Measurements from ENCODE around the gene TIAM2.

Gene TIAM2

GRCh38 chr6:155235087-155235486, 240.0 kb downstream of the TIAM2 start:
- Histone ChIP-seq H3K4me2 (no peak overlapping the region), H4K20me1 (ENCODE audit: insufficient read depth) (no peaks in the 10 kb centered on the region), H3K79me2 (ENCODE audit: insufficient read depth, low read depth) (no peaks in the 10 kb centered on the region), H3K4me3 (IDR thresholded peaks at IDR 0.05; ENCODE audit: insufficient read depth, low read depth, low read length) (no peak overlapping the region), H3K4me1 (ENCODE audit: low read depth, poor library complexity, severe bottlenecking) (no peaks in the 10 kb centered on the region), H3K36me3 (ENCODE audit: insufficient read depth) (no peaks in the 10 kb centered on the region), H3K9ac (no peak overlapping the region), H3K27me3 (ENCODE audit: insufficient read depth, low read depth) (no peaks in the 10 kb centered on the region), H2AFZ (ENCODE audit: low read depth) (no peak overlapping the region), H3K27ac (no peak overlapping the region)
- no peak for TF ChIP-seq CTCF (conservative IDR thresholded peaks at IDR 0.05; ENCODE audit: low read depth, low read length)

- Histone ChIP-seq H4K20me1 (ENCODE audit: insufficient read depth) (no peaks in the 10 kb centered on the region), H3K4me1 (ENCODE audit: low read depth, poor library complexity, severe bottlenecking) (no peaks in the 10 kb centered on the region), H3K79me2 (ENCODE audit: insufficient read depth, low read depth) (no peaks in the 10 kb centered on the region), H3K4me3 (IDR thresholded peaks at IDR 0.05; ENCODE audit: insufficient read depth, low read depth, low read length) (no peak overlapping the region), H3K9ac (no peak overlapping the region), H3K4me2 (no peak overlapping the region), H3K27ac (no peak overlapping the region), H3K27me3 (ENCODE audit: insufficient read depth, low read depth) (no peaks in the 10 kb centered on the region), H2AFZ (ENCODE audit: low read depth) (no peak overlapping the region), H3K36me3 (ENCODE audit: insufficient read depth) (no peaks in the 10 kb centered on the region)
- TF ChIP-seq CTCF (conservative IDR thresholded peaks at IDR 0.05; ENCODE audit: low read depth, low read length) = no peak
Observed at GRCh38 chr6:155237613-155238012, 242.5 kb downstream of the TIAM2 start.

GRCh38 chr6:155240905-155241600, 245.9 kb downstream of the TIAM2 start:
- H3K79me2 ChIP-seq (ENCODE audit: insufficient read depth, low read depth) = no peaks in the 10 kb centered on the region
- H3K4me1 ChIP-seq (ENCODE audit: low read depth, poor library complexity, severe bottlenecking) = no peaks in the 10 kb centered on the region
- no peak overlapping the region for H3K4me3 ChIP-seq (IDR thresholded peaks at IDR 0.05; ENCODE audit: insufficient read depth, low read depth, low read length)
- no peaks in the 10 kb centered on the region for H3K36me3 ChIP-seq (ENCODE audit: insufficient read depth)
- no peak overlapping the region for H3K9ac ChIP-seq
- no peaks in the 10 kb centered on the region for H4K20me1 ChIP-seq (ENCODE audit: insufficient read depth)
- no peak overlapping the region for H3K27ac ChIP-seq
- no peak for TF ChIP-seq CTCF (conservative IDR thresholded peaks at IDR 0.05; ENCODE audit: low read depth, low read length)
- H3K4me2 ChIP-seq = no peak overlapping the region
- no peak overlapping the region for H2AFZ ChIP-seq (ENCODE audit: low read depth)
- H3K27me3 ChIP-seq (ENCODE audit: insufficient read depth, low read depth) = no peaks in the 10 kb centered on the region

- no peaks in the 10 kb centered on the region for H3K79me2 ChIP-seq (ENCODE audit: insufficient read depth, low read depth)
- H3K27me3 ChIP-seq (ENCODE audit: insufficient read depth, low read depth) = no peaks in the 10 kb centered on the region
- no peaks in the 10 kb centered on the region for H4K20me1 ChIP-seq (ENCODE audit: insufficient read depth)
- H3K4me3 ChIP-seq (IDR thresholded peaks at IDR 0.05; ENCODE audit: insufficient read depth, low read depth, low read length) = no peak overlapping the region
- no peak overlapping the region for H3K27ac ChIP-seq
- no peak overlapping the region for H3K4me2 ChIP-seq
- H2AFZ ChIP-seq (ENCODE audit: low read depth) = no peak overlapping the region
- no peak for TF ChIP-seq CTCF (conservative IDR thresholded peaks at IDR 0.05; ENCODE audit: low read depth, low read length)
- no peak overlapping the region for H3K9ac ChIP-seq
- no peaks in the 10 kb centered on the region for H3K36me3 ChIP-seq (ENCODE audit: insufficient read depth)
- no peaks in the 10 kb centered on the region for H3K4me1 ChIP-seq (ENCODE audit: low read depth, poor library complexity, severe bottlenecking)
Observed at GRCh38 chr6:155241966-155242365, 246.9 kb downstream of the TIAM2 start.
